Osteocyte (in vitro differentiated cells): ENCODE data around the gene MEGF10. TPM values are rescaled to one million over a fixed set of nuclear protein-coding genes. Genes with fewer than 3 reads are reported as not detected.

ENCODE experiments used
- DNase-seq: peaks from one replicate; pipeline ENCODE4 v3.0.0; 2021; ENCODE audit warnings: mixed read lengths; ENCODE audit not compliant: unreplicated experiment; ENCODE audit errors: extremely low spot score
- H3K27ac Mint-ChIP-seq: one replicate; pipeline ENCODE4 v1.8.0; 2021; ENCODE audit warnings: mild to moderate bottlenecking, mixed read lengths; ENCODE audit not compliant: unreplicated experiment
- H3K27me3 Mint-ChIP-seq: one replicate; pipeline ENCODE4 v1.8.0; 2021; ENCODE audit warnings: mixed read lengths; ENCODE audit not compliant: unreplicated experiment
- H3K36me3 Mint-ChIP-seq: one replicate; pipeline ENCODE4 v1.8.0; 2021; ENCODE audit warnings: mixed read lengths; ENCODE audit not compliant: unreplicated experiment
- H3K4me1 Mint-ChIP-seq: one replicate; pipeline ENCODE4 v1.8.0; 2021; ENCODE audit warnings: mixed read lengths; ENCODE audit not compliant: unreplicated experiment
- H3K4me3 Mint-ChIP-seq: one replicate; pipeline ENCODE4 v1.8.0; 2021; ENCODE audit warnings: mild to moderate bottlenecking, moderate library complexity, mixed read lengths; ENCODE audit not compliant: unreplicated experiment
- H3K9me3 Mint-ChIP-seq: one replicate; pipeline ENCODE4 v1.8.0; 2021; ENCODE audit warnings: mixed read lengths; ENCODE audit not compliant: unreplicated experiment
- total RNA-seq: library from RNA; stranded (reverse); gene quantifications from 2 replicates; pipeline ENCODE4 v1.2.1, GENCODE V29; 2021
- TF ChIP-seq, protein P1 (sequence below): fragments of 200-600 bp; sonication (generic); IDR thresholded peaks from 2 replicates; pipeline ENCODE4 v1.5.0; 2021; ENCODE audit warnings: antibody characterized with exemption, mild to moderate bottlenecking, moderate library complexity

MEGF10 gene
- total RNA-seq, 1 donor from 2014 or later, result 39.8 TPM

GRCh38 chr5:127508644-127509373 is 218.2 kb downstream of the MEGF10 start:
- Mint-ChIP-seq H3K27me3 (peaks cover 47% of the 10 kb centered on the region), H3K27ac (no peak overlapping the region), H3K9me3 (no peaks in the 10 kb centered on the region), H3K4me3 (no peak overlapping the region), H3K36me3 (no peaks in the 10 kb centered on the region), H3K4me1 (no peaks in the 10 kb centered on the region)
- no peak for DNase-seq
- TF ChIP-seq, protein P1, sequence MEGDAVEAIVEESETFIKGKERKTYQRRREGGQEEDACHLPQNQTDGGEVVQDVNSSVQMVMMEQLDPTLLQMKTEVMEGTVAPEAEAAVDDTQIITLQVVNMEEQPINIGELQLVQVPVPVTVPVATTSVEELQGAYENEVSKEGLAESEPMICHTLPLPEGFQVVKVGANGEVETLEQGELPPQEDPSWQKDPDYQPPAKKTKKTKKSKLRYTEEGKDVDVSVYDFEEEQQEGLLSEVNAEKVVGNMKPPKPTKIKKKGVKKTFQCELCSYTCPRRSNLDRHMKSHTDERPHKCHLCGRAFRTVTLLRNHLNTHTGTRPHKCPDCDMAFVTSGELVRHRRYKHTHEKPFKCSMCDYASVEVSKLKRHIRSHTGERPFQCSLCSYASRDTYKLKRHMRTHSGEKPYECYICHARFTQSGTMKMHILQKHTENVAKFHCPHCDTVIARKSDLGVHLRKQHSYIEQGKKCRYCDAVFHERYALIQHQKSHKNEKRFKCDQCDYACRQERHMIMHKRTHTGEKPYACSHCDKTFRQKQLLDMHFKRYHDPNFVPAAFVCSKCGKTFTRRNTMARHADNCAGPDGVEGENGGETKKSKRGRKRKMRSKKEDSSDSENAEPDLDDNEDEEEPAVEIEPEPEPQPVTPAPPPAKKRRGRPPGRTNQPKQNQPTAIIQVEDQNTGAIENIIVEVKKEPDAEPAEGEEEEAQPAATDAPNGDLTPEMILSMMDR, result no peak

Other genes with a start within 250 kb of the MEGF10 start
- 0.08 and 0.24 TPM in 2 replicates for gene C5orf63, start 217.3 kb upstream of the MEGF10 start, total RNA-seq
- 97.1 and 103 TPM in 2 replicates for gene PRRC1, start 226.8 kb downstream of the MEGF10 start, total RNA-seq